Hepatocyte (in vitro differentiated cells): ENCODE measurements around the gene PBLD.

ENCODE experiments used
- EZH2 ChIP-seq: fragments of 200-600 bp; sonication (generic); IDR thresholded peaks from 2 replicates; pipeline ENCODE4 v1.6.1; 2016; ENCODE audit warnings: antibody characterized with exemption, mild to moderate bottlenecking, borderline replicate concordance
- EZH2phosphoT487 ChIP-seq: fragments of 200-600 bp; sonication (generic); IDR thresholded peaks from one replicate; pipeline ENCODE4 v1.6.1; 2018; ENCODE audit warnings: antibody characterized with exemption, mild to moderate bottlenecking, low read depth, moderate library complexity; ENCODE audit not compliant: unreplicated experiment, severe bottlenecking
- TF ChIP-seq, protein P1 (sequence below): fragments of 200-600 bp; sonication (generic); IDR thresholded peaks from 2 replicates; pipeline ENCODE4 v1.5.1; 2016; ENCODE audit warnings: antibody characterized with exemption, mild to moderate bottlenecking; ENCODE audit not compliant: poor library complexity

DNA sequence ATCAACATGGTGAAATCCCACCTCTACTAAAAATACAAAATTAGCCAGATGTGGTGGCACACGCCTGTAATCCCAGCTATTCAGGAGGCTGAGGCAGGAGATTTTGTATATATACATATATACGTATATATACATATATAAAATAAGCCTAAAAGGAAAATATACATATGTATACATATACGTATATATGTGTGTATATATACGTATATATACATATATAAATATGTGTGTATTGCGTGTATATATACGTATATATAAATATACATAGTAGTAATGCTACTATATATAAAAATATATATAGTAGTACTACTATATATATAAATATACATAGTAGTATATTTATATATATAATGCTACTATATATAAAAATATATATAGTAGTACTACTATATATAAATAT lies 26.5 kb upstream of the PBLD start:
- TF ChIP-seq, protein P1, sequence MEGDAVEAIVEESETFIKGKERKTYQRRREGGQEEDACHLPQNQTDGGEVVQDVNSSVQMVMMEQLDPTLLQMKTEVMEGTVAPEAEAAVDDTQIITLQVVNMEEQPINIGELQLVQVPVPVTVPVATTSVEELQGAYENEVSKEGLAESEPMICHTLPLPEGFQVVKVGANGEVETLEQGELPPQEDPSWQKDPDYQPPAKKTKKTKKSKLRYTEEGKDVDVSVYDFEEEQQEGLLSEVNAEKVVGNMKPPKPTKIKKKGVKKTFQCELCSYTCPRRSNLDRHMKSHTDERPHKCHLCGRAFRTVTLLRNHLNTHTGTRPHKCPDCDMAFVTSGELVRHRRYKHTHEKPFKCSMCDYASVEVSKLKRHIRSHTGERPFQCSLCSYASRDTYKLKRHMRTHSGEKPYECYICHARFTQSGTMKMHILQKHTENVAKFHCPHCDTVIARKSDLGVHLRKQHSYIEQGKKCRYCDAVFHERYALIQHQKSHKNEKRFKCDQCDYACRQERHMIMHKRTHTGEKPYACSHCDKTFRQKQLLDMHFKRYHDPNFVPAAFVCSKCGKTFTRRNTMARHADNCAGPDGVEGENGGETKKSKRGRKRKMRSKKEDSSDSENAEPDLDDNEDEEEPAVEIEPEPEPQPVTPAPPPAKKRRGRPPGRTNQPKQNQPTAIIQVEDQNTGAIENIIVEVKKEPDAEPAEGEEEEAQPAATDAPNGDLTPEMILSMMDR = no peak
- no peak for TF ChIP-seq EZH2phosphoT487
- TF ChIP-seq EZH2 = no peak
